Activated CD8-positive, alpha-beta memory T cell treated with anti-CD3 and anti-CD28 coated beads for 24 hours (primary cell): ENCODE measurements around the gene FGFR4.
A peak's percentile ranks its signal among the peaks of the same experiment; 100 is the strongest.

Experiments
- DNase-seq: peaks from one replicate; pipeline ENCODE4 v3.0.0-alpha.2; 2020

FGFR4 gene

GRCh38 chr5:177132136-177133095, 45.7 kb downstream of the FGFR4 start:
- no peak for DNase-seq

- DNase-seq, result peak; percentile 96
Measured at GRCh38 chr5:177133096-177133852, 46.6 kb downstream of the FGFR4 start, which contains the start of gene NSD1. TSS of gene NSD1 (plus strand) at chr5:177133773. CDS start at chr5:177135104, 1,331 bp downstream.

GRCh38 chr5:177133853-177134696, 47.4 kb downstream of the FGFR4 start:
- DNase-seq, result peak; percentile 87

GRCh38 chr5:177134697-177135225, 48.0 kb downstream of the FGFR4 start:
- no peak for DNase-seq

- DNase-seq, result no peak
Measured at GRCh38 chr5:177140312-177140711, 53.6 kb downstream of the FGFR4 start.

GRCh38 chr5:177141496-177141895, 54.8 kb downstream of the FGFR4 start:
- no peak for DNase-seq

- DNase-seq, result no peak
Measured at GRCh38 chr5:177142098-177142611, 55.4 kb downstream of the FGFR4 start.

- DNase-seq, result no peak
Measured at GRCh38 chr5:177142778-177143177, 56.1 kb downstream of the FGFR4 start.

- DNase-seq, result peak; percentile 30
Measured at GRCh38 chr5:177146891-177147638, 60.4 kb downstream of the FGFR4 start.
